Bronchial epithelial cell (primary cell): ENCODE data around the gene SRPX. TPM values are rescaled to one million over a fixed set of nuclear protein-coding genes. Genes with fewer than 3 reads are reported as not detected.

Experiments
- DNase-seq: peaks from one replicate; pipeline ENCODE4 v3.0.0-alpha.2; 2010; ENCODE audit warnings: low read depth
- FAIRE-seq: peaks from 2 replicates; lab custom pipeline; 2011; peaks lifted over from hg19 to GRCh38; lab: Jason Lieb, UNC
- H3K27me3 ChIP-seq: 2 replicates; pipeline ENCODE4 v1.5.1; 2011; ENCODE audit warnings: low read length; ENCODE audit not compliant: control insufficient read depth, insufficient read depth
- H3K36me3 ChIP-seq: 2 replicates; pipeline ENCODE4 v1.5.1; 2011; ENCODE audit warnings: low read length; ENCODE audit not compliant: control insufficient read depth, insufficient read depth
- H3K4me3 ChIP-seq: 2 replicates; pipeline ENCODE4 v1.5.1; 2011; ENCODE audit warnings: mild to moderate bottlenecking, low read depth, low read length, control low read depth
- CTCF ChIP-seq: IDR thresholded peaks from 2 replicates; pipeline ENCODE4 v1.5.1; 2011; ENCODE audit warnings: mild to moderate bottlenecking, moderate library complexity, low read length, control low read depth, inconsistent platforms; ENCODE audit not compliant: insufficient read depth, severe bottlenecking
- total RNA-seq: library from RNA; depleted of rRNA; stranded (reverse); fragments of >200 nt; gene quantifications from 2 replicates; pipeline ENCODE4 v1.2.1, GENCODE V29; 2014

Gene SRPX
- total RNA-seq, 1 donor from 2014 or later, result 2.4 TPM

- Histone ChIP-seq H3K27me3 (no peaks in the 10 kb centered on the region), H3K36me3 (no peaks in the 10 kb centered on the region), H3K4me3 (no peak overlapping the region)
- FAIRE-seq (no peak), DNase-seq (no peak)
- TF ChIP-seq CTCF, result no peak
These were observed 29.3 kb upstream of the SRPX start for GRCh38 chrX:38249965-38250364.

- no peak for FAIRE-seq
- no peaks in the 10 kb centered on the region for H3K36me3 ChIP-seq
- no peak overlapping the region for H3K4me3 ChIP-seq
These were observed 26.4 kb upstream of the SRPX start for GRCh38 chrX:38247051-38247450.

GRCh38 chrX:38240541-38240940, 19.9 kb upstream of the SRPX start:
- Histone ChIP-seq H3K4me3 (no peak overlapping the region), H3K27me3 (no peaks in the 10 kb centered on the region), H3K36me3 (no peaks in the 10 kb centered on the region)
- TF ChIP-seq CTCF, result no peak
- DNase-seq (no peak), FAIRE-seq (no peak)

More at GRCh38 chrX:38247051-38247450, 26.4 kb upstream of the SRPX start:
- H3K27me3 ChIP-seq, result no peaks in the 10 kb centered on the region
- DNase-seq, result no peak
- TF ChIP-seq CTCF, result no peak

GRCh38 chrX:38236901-38237615, 16.4 kb upstream of the SRPX start:
- no peak for FAIRE-seq
- no peak overlapping the region for H3K4me3 ChIP-seq
- no peak for DNase-seq

GRCh38 chrX:38233891-38234667, 13.4 kb upstream of the SRPX start:
- no peaks in the 10 kb centered on the region for H3K36me3 ChIP-seq
- FAIRE-seq (no peak), DNase-seq (peak; percentile 57)
- H3K4me3 ChIP-seq, result no peak overlapping the region
- no peaks in the 10 kb centered on the region for H3K27me3 ChIP-seq
- TF ChIP-seq CTCF, result no peak

More at GRCh38 chrX:38236901-38237615, 16.4 kb upstream of the SRPX start:
- Histone ChIP-seq H3K36me3 (no peaks in the 10 kb centered on the region), H3K27me3 (no peaks in the 10 kb centered on the region)
- TF ChIP-seq CTCF, result no peak
